Transverse colon (tissue), 4 donors: ENCODE measurements around the gene COLEC12. TPM values are rescaled to one million over a fixed set of nuclear protein-coding genes. Genes with fewer than 3 reads are reported as not detected.

Experiments used
- DNase-seq: peaks from one replicate; pipeline ENCODE4 v3.0.0-alpha.2; 2019
- H3K27ac ChIP-seq, 4 donors: fragments of 200-600 bp; sonication (generic); 2 replicates each; pipeline ENCODE4 v1.5.1; 2016 to 2018; ENCODE audit warnings: inconsistent platforms in 4 of 4
- H3K27me3 ChIP-seq: fragments of 200-600 bp; sonication (generic); 2 replicates; pipeline ENCODE4 v1.5.1; 2017; ENCODE audit warnings: inconsistent platforms
- H3K36me3 ChIP-seq, 4 donors: fragments of 200-600 bp; sonication (generic); 2 replicates each; pipeline ENCODE4 v1.5.1; 2017 to 2019; ENCODE audit warnings: inconsistent platforms in 4 of 4
- H3K4me1 ChIP-seq, 4 donors: fragments of 200-600 bp; sonication (generic); 2 replicates each; pipeline ENCODE4 v1.5.1; 2017 to 2020; ENCODE audit warnings: inconsistent platforms in 4 of 4
- H3K4me3 ChIP-seq, 4 donors: fragments of 200-600 bp; sonication (generic); 1 replicate in 1 of 4; 2 replicates in 3 of 4; pipeline versions ENCODE4 v1.5.1 to v1.6.1; 2017 to 2019; ENCODE audit warnings: inconsistent platforms in 4 of 4
- H3K9me3 ChIP-seq, 2 donors: fragments of 200-600 bp; sonication (generic); 2 replicates each; pipeline ENCODE4 v1.5.1; 2017 to 2019; ENCODE audit warnings: inconsistent platforms in 2 of 2
- CTCF ChIP-seq, 5 experiments: fragments of 200-600 bp in 3 of 5; fragments of 450-650 bp in 2 of 5; sonication (generic) in 3 of 5; IDR thresholded peaks; 1 replicate in 2 of 5; 2 replicates in 3 of 5; pipeline ENCODE4 v1.5.1; 2016 to 2017; ENCODE audit warnings: antibody characterized with exemption in 5 of 5, inconsistent platforms in 3 of 5, mild to moderate bottlenecking in 2 of 5, moderate library complexity in 1 of 5
- EP300 ChIP-seq: sonication (generic); formaldehyde crosslinking; IDR thresholded peaks from one replicate; pipeline ENCODE4 v1.6.1; 2017; ENCODE audit warnings: antibody characterized with exemption, low read depth
- POLR2A ChIP-seq: fragments of 450-650 bp; IDR thresholded peaks from one replicate; pipeline ENCODE4 v1.6.1; 2016; ENCODE audit warnings: antibody characterized with exemption, mild to moderate bottlenecking, moderate library complexity
- POLR2AphosphoS5 ChIP-seq, 3 donors: sonication (generic); formaldehyde crosslinking; IDR thresholded peaks; one replicate each; pipeline ENCODE4 v1.6.1; 2016; ENCODE audit warnings: antibody characterized with exemption in 3 of 3
- WGBS, 2 donors: methylation state at CpG; one replicate each; pipeline ENCODE4 v1.1.5; 2018; ENCODE audit warnings: low coverage in 1 of 2; 5-methylcytosine and 5-hydroxymethylcytosine counted together
- in situ Hi-C, 4 donors: fragments of 200-750 bp; cut with MboI; loops; one replicate each; pipeline versions ENCODE4 v1.15.0 to v1.15.1; 2017; ENCODE audit warnings: low sequenced_read_pairs in 3 of 4, low pct_ligation_motif_present in 1 of 4, low pct_unique_long_range_greater_than_20kb in 1 of 4
- intact Hi-C: fragments of 100-400 bp; cut with DNase I; formaldehyde crosslinking; loops from one replicate; pipeline ENCODE4 v1.15.1; 2023; ENCODE audit warnings: low total_unique reads
- total RNA-seq, 4 donors: library from RNA; depleted of rRNA; stranded (reverse); fragments of >200 nt; gene quantifications; one replicate each; pipeline ENCODE4 v1.1.0, GENCODE V29; 2016

The COLEC12 gene
- total RNA-seq, 4 donors from 2014 or later: 1.4 to 7.8 (median 2.8) TPM

- no peaks in the 10 kb centered on the region for H3K27me3 ChIP-seq
- 77 to 89% methylated on average over 2 to 3 of the region's 3 CpGs for WGBS, 2 donors
- in situ Hi-C loops (no loop called here), intact Hi-C loops (no loop called here)
- H3K9me3 ChIP-seq: no peaks in the 10 kb centered on the region
- H3K36me3 ChIP-seq: no peaks in the 10 kb centered on the region
- no peak overlapping the region for H3K4me3 ChIP-seq
- H3K4me1 ChIP-seq: peaks cover 0 to 11% (median 1%) of the 10 kb centered on the region in 4 donors
- H3K27ac ChIP-seq: no peak overlapping the region
- TF ChIP-seq EP300 (no peak), POLR2AphosphoS5 (IDR thresholded peaks at IDR 0.05) (no peak), POLR2A (no peak), CTCF (IDR thresholded peaks at IDR 0.05) (no peak)
- DNase-seq: no peak
Measured at GRCh38 chr18:518081-518480, 17.6 kb upstream of the COLEC12 start.

- TF ChIP-seq EP300 (no peak), CTCF (IDR thresholded peaks at IDR 0.05) (no peak), POLR2A (no peak), POLR2AphosphoS5 (IDR thresholded peaks at IDR 0.05) (no peak)
- Histone ChIP-seq H3K36me3 (no peaks in the 10 kb centered on the region), H3K9me3 (no peaks in the 10 kb centered on the region), H3K4me1 (peaks cover 0 to 11% (median 1%) of the 10 kb centered on the region in 4 donors), H3K27me3 (no peaks in the 10 kb centered on the region), H3K4me3 (no peak overlapping the region), H3K27ac (no peak overlapping the region)
- 52 to 54% methylated on average over 3 to 4 of the region's 4 CpGs for WGBS, 2 donors
- no peak for DNase-seq
- intact Hi-C loops: no loop called here
- in situ Hi-C loops: no loop called here
Measured at GRCh38 chr18:515838-516237, 15.3 kb upstream of the COLEC12 start.

GRCh38 chr18:515156-515815, 14.8 kb upstream of the COLEC12 start:
- TF ChIP-seq EP300: no peak
- TF ChIP-seq CTCF (IDR thresholded peaks at IDR 0.05): no peak
- no peak for TF ChIP-seq POLR2A
- TF ChIP-seq POLR2AphosphoS5 (IDR thresholded peaks at IDR 0.05): no peak
- 92% methylated on average over 15 to 36 of the region's 44 CpGs for WGBS, 2 donors
- no peak overlapping the region for H3K4me3 ChIP-seq
- no peaks in the 10 kb centered on the region for H3K9me3 ChIP-seq
- intact Hi-C loops: no loop called here
- no peaks in the 10 kb centered on the region for H3K36me3 ChIP-seq
- H3K4me1 ChIP-seq: peaks cover 0 to 11% (median 1%) of the 10 kb centered on the region in 4 donors
- no peak overlapping the region for H3K27ac ChIP-seq
- no peaks in the 10 kb centered on the region for H3K27me3 ChIP-seq
- DNase-seq: no peak
- in situ Hi-C loops: no loop called here

GRCh38 chr18:513826-514530, 13.5 kb upstream of the COLEC12 start:
- DNase-seq: no peak
- H3K9me3 ChIP-seq: no peaks in the 10 kb centered on the region
- TF ChIP-seq EP300 (no peak), POLR2A (no peak), POLR2AphosphoS5 (IDR thresholded peaks at IDR 0.05) (no peak), CTCF (IDR thresholded peaks at IDR 0.05) (no peak)
- in situ Hi-C loops (no loop called here), intact Hi-C loops (no loop called here)
- H3K4me1 ChIP-seq: peaks cover 0 to 4% (median under 1%) of the 10 kb centered on the region in 4 donors
- H3K27ac ChIP-seq: no peak overlapping the region
- WGBS, 2 donors: 93% methylated on average over 19 to 36 of the region's 36 CpGs
- H3K4me3 ChIP-seq: no peak overlapping the region
- H3K27me3 ChIP-seq: no peaks in the 10 kb centered on the region
- H3K36me3 ChIP-seq: no peaks in the 10 kb centered on the region
